ENCODE measurements around the gene ATG7. TPM values are rescaled to one million over a fixed set of nuclear protein-coding genes. Genes with fewer than 3 reads are reported as not detected.

The ATG7 gene
- polyA plus RNA-seq, 2 donors, result 5.8 to 13.1 TPM

DNA sequence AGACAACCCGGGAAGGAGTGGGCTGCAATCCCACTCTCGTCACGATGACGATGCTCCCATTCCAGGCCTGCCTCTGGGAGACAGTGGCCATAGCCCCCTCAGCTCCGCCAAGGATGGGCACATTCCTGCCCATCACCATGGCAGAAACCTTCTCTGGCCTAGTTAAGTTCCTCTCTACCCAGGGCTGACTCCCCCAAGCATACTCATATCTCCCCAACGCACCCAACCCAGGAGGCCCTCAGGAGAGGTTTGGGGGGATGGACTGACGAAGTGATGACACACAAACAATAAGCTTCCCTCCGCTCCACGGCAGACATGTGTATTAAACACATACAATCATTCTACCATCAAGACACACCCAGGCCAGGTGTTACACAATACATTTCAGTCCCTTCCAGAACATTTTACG is 311.4 kb downstream of the ATG7 start:
- WGBS, 2 donors, result 38 to 55% methylated on average over 10 of the region's 10 CpGs
- Histone ChIP-seq H3K4me1 (ENCODE audit: control insufficient read depth in 2 of 2, insufficient read depth in 2 of 2, low read length in 1 of 2) (peaks cover 18 to 20% of the 10 kb centered on the region in 2 donors), H3K4me3 (ENCODE audit: low read depth in 1 of 2, low read length in 2 of 2) (no peak overlapping the region), H3K9me3 (ENCODE audit: control insufficient read depth in 2 of 2, insufficient read depth in 1 of 2, low read depth in 1 of 2, low read length in 1 of 2) (no peaks in the 10 kb centered on the region), H3K27ac (ENCODE audit: low read depth in 2 of 2, low read length in 1 of 2) (peak overlapping the region; percentile 2 to 54), H3K36me3 (ENCODE audit: control insufficient read depth in 2 of 2, insufficient read depth in 2 of 2, low read length in 1 of 2) (no peaks in the 10 kb centered on the region), H3K27me3 (ENCODE audit: control insufficient read depth in 1 of 2, insufficient read depth in 2 of 2, low read length in 2 of 2) (no peaks in the 10 kb centered on the region)

DNA sequence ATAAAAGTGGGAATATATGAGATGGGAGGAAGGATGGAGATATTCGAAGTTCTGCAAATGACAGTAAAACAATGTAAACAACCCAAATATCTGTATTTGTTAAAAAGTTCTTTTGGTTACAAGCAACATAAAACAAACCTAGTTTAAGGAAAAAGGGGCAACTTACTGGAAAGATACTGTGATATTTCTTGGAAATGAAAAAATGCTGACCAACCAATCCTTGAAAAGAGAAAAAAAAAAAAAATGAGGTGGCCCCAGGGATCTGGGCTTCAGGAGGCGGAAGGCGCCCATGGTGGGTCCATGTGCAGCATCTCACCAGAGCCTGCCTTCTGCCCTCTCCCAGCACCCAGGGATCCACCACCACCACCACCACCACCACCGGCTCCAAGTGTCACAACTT is 312.4 kb downstream of the ATG7 start:
- Histone ChIP-seq H3K27ac (ENCODE audit: low read depth in 2 of 2, low read length in 1 of 2) (no peak overlapping the region), H3K9me3 (ENCODE audit: control insufficient read depth in 2 of 2, insufficient read depth in 1 of 2, low read depth in 1 of 2, low read length in 1 of 2) (no peaks in the 10 kb centered on the region), H3K4me1 (ENCODE audit: control insufficient read depth in 2 of 2, insufficient read depth in 2 of 2, low read length in 1 of 2) (peaks cover 20 to 24% of the 10 kb centered on the region in 2 donors), H3K4me3 (ENCODE audit: low read depth in 1 of 2, low read length in 2 of 2) (no peak overlapping the region), H3K36me3 (ENCODE audit: control insufficient read depth in 2 of 2, insufficient read depth in 2 of 2, low read length in 1 of 2) (no peaks in the 10 kb centered on the region), H3K27me3 (ENCODE audit: control insufficient read depth in 1 of 2, insufficient read depth in 2 of 2, low read length in 2 of 2) (no peaks in the 10 kb centered on the region)
- WGBS, 2 donors, result 81 to 87% methylated on average over 4 of the region's 4 CpGs

GRCh38 chr3:11587766-11588165 is 315.6 kb downstream of the ATG7 start:
- Histone ChIP-seq H3K27me3 (ENCODE audit: control insufficient read depth in 1 of 2, insufficient read depth in 2 of 2, low read length in 2 of 2) (no peaks in the 10 kb centered on the region), H3K4me1 (ENCODE audit: control insufficient read depth in 2 of 2, insufficient read depth in 2 of 2, low read length in 1 of 2) (peaks cover 21 to 23% of the 10 kb centered on the region in 2 donors), H3K9me3 (ENCODE audit: control insufficient read depth in 2 of 2, insufficient read depth in 1 of 2, low read depth in 1 of 2, low read length in 1 of 2) (no peaks in the 10 kb centered on the region), H3K27ac (ENCODE audit: low read depth in 2 of 2, low read length in 1 of 2) (no peak overlapping the region), H3K36me3 (ENCODE audit: control insufficient read depth in 2 of 2, insufficient read depth in 2 of 2, low read length in 1 of 2) (no peaks in the 10 kb centered on the region), H3K4me3 (ENCODE audit: low read depth in 1 of 2, low read length in 2 of 2) (no peak overlapping the region)
- 84 to 85% methylated on average over 12 of the region's 12 CpGs for WGBS, 2 donors

- H3K27me3 ChIP-seq (ENCODE audit: control insufficient read depth in 1 of 2, insufficient read depth in 2 of 2, low read length in 2 of 2), result no peaks in the 10 kb centered on the region
- H3K36me3 ChIP-seq (ENCODE audit: control insufficient read depth in 2 of 2, insufficient read depth in 2 of 2, low read length in 1 of 2), result no peaks in the 10 kb centered on the region
- 77 to 88% methylated on average over 5 of the region's 5 CpGs for WGBS, 2 donors
- peaks cover 21% of the 10 kb centered on the region in 2 donors for H3K4me1 ChIP-seq (ENCODE audit: control insufficient read depth in 2 of 2, insufficient read depth in 2 of 2, low read length in 1 of 2)
- H3K9me3 ChIP-seq (ENCODE audit: control insufficient read depth in 2 of 2, insufficient read depth in 1 of 2, low read depth in 1 of 2, low read length in 1 of 2), result no peaks in the 10 kb centered on the region
- no peak overlapping the region for H3K27ac ChIP-seq (ENCODE audit: low read depth in 2 of 2, low read length in 1 of 2)
- H3K4me3 ChIP-seq (ENCODE audit: low read depth in 1 of 2, low read length in 2 of 2), result no peak overlapping the region
Measured at GRCh38 chr3:11588338-11588737, 316.1 kb downstream of the ATG7 start.

DNA sequence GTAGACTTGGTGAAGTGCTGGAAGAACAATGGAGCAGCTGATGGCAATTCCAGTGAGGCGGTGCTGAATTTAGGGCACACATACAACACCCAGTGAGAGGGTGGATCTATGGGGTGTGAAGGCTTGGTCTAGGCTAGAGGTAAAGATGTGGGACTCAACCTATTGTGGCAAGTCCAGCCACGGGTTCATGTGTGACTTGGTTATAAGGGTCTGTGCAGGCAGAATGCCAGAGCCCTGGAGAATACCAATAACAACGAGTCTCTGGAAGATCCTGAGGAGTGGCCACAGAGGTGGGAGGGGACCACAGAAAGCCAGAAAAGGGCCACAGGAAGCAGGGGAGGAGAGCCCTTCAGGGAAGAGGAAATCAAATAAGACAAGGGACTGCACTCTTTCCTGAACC is 316.6 kb downstream of the ATG7 start:
- Histone ChIP-seq H3K9me3 (ENCODE audit: control insufficient read depth in 2 of 2, insufficient read depth in 1 of 2, low read depth in 1 of 2, low read length in 1 of 2) (no peaks in the 10 kb centered on the region), H3K27me3 (ENCODE audit: control insufficient read depth in 1 of 2, insufficient read depth in 2 of 2, low read length in 2 of 2) (no peaks in the 10 kb centered on the region), H3K4me1 (ENCODE audit: control insufficient read depth in 2 of 2, insufficient read depth in 2 of 2, low read length in 1 of 2) (peaks cover 18 to 20% of the 10 kb centered on the region in 2 donors), H3K36me3 (ENCODE audit: control insufficient read depth in 2 of 2, insufficient read depth in 2 of 2, low read length in 1 of 2) (no peaks in the 10 kb centered on the region), H3K4me3 (ENCODE audit: low read depth in 1 of 2, low read length in 2 of 2) (no peak overlapping the region), H3K27ac (ENCODE audit: low read depth in 2 of 2, low read length in 1 of 2) (peak overlapping the region in 1 of 2 donors; percentile 26)
- 59 to 61% methylated on average over 3 of the region's 3 CpGs for WGBS, 2 donors

DNA sequence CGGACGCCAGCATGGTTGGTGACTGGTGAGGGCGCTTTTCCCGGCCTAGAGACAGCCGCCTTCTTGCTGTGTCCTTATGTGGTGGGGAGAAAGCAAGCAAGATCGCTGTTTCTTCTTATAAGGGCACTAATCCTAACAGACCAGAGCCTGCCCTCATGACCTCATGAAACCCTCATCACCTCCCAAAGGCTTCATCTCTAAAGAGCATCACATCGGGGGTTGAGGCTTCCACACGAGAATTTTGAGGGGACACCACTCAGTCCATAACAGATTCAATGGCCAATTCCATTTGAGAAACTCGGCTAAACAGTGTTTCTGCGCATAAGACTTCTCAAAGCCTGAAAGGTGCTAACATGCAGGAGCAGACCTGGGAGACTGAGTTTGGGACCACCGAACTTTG is 317.5 kb downstream of the ATG7 start:
- Histone ChIP-seq H3K27me3 (ENCODE audit: control insufficient read depth in 1 of 2, insufficient read depth in 2 of 2, low read length in 2 of 2) (no peaks in the 10 kb centered on the region), H3K4me3 (ENCODE audit: low read depth in 1 of 2, low read length in 2 of 2) (no peak overlapping the region), H3K9me3 (ENCODE audit: control insufficient read depth in 2 of 2, insufficient read depth in 1 of 2, low read depth in 1 of 2, low read length in 1 of 2) (no peaks in the 10 kb centered on the region), H3K4me1 (ENCODE audit: control insufficient read depth in 2 of 2, insufficient read depth in 2 of 2, low read length in 1 of 2) (peaks cover 18 to 20% of the 10 kb centered on the region in 2 donors), H3K36me3 (ENCODE audit: control insufficient read depth in 2 of 2, insufficient read depth in 2 of 2, low read length in 1 of 2) (no peaks in the 10 kb centered on the region), H3K27ac (ENCODE audit: low read depth in 2 of 2, low read length in 1 of 2) (no peak overlapping the region)
- WGBS, 2 donors, result 81 to 86% methylated on average over 11 of the region's 11 CpGs

DNA sequence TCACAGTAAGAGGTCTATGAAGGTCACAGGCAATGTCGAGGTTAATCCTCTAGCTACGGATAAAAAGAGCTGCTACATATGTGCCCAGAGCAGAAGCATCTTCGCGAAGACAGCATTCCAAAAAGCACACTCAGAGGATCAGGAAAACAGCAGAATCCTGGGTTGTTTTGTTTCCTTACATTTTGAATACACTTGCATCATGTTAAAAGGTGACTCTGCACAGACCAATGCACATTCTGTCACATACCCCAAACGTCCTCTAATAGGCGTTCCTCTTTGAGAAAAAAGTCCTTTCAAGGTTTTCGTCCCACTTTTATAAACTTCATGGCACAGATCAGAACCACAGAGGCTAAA is 318.8 kb downstream of the ATG7 start:
- H3K27me3 ChIP-seq (ENCODE audit: control insufficient read depth in 1 of 2, insufficient read depth in 2 of 2, low read length in 2 of 2), result no peaks in the 10 kb centered on the region

DNA sequence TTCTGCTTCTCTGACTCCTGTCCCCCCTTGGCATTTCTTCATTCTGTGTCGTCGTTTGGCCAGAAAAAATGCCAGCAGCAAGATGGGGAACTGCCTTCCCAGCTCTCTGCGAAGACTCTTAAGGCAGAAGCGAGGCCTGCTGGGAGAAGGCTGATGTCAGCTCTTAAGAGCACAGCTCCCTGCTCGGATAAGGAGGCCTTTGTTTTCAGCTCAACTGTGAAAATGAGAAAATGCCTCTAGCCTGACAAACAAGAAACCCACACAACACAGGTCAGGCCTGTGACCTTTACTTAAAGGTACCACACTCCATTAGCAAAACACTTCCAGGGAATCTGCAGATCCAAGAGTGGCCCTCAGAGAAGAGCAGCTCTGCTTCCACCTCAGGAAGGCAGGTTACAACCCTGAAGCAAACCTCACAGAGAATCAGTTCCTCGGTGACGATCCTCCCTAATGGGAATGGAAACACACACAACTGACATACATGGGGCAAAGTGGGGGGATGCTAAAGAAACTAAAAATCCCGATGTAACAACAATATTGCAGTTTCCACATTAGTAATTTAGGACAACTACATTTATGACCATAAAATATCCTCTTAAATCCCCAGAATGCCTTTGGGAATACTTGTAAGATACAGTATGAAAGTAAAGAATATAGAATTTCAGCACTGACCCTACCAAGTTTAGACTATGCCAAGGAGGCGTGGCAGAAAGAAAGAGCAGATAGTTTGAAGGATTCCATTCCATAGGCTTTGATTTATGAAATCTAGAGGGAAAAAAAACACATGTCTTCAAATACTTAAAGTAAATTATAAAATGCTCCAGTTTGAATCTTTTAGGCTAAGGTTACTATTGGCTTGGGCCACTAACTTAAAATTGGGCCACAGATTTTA is 319.4 kb downstream of the ATG7 start:
- Histone ChIP-seq H3K9me3 (ENCODE audit: control insufficient read depth in 2 of 2, insufficient read depth in 1 of 2, low read depth in 1 of 2, low read length in 1 of 2) (no peaks in the 10 kb centered on the region), H3K36me3 (ENCODE audit: control insufficient read depth in 2 of 2, insufficient read depth in 2 of 2, low read length in 1 of 2) (no peaks in the 10 kb centered on the region), H3K27me3 (ENCODE audit: control insufficient read depth in 1 of 2, insufficient read depth in 2 of 2, low read length in 2 of 2) (no peaks in the 10 kb centered on the region), H3K27ac (ENCODE audit: low read depth in 2 of 2, low read length in 1 of 2) (peak overlapping the region; percentile 51 to 77), H3K4me3 (ENCODE audit: low read depth in 1 of 2, low read length in 2 of 2) (no peak overlapping the region), H3K4me1 (ENCODE audit: control insufficient read depth in 2 of 2, insufficient read depth in 2 of 2, low read length in 1 of 2) (peaks cover 17 to 18% of the 10 kb centered on the region in 2 donors)
- 21 to 22% methylated on average over 9 of the region's 9 CpGs for WGBS, 2 donors

More for the DNA sequence above, 318.8 kb downstream of the ATG7 start:
- Histone ChIP-seq H3K4me1 (ENCODE audit: control insufficient read depth in 2 of 2, insufficient read depth in 2 of 2, low read length in 1 of 2) (peaks cover 17 to 18% of the 10 kb centered on the region in 2 donors), H3K36me3 (ENCODE audit: control insufficient read depth in 2 of 2, insufficient read depth in 2 of 2, low read length in 1 of 2) (no peaks in the 10 kb centered on the region), H3K27ac (ENCODE audit: low read depth in 2 of 2, low read length in 1 of 2) (peak overlapping the region; percentile 51 to 77), H3K9me3 (ENCODE audit: control insufficient read depth in 2 of 2, insufficient read depth in 1 of 2, low read depth in 1 of 2, low read length in 1 of 2) (no peaks in the 10 kb centered on the region), H3K4me3 (ENCODE audit: low read depth in 1 of 2, low read length in 2 of 2) (no peak overlapping the region)
- WGBS, 2 donors, result 32 to 39% methylated on average over 7 of the region's 7 CpGs

DNA sequence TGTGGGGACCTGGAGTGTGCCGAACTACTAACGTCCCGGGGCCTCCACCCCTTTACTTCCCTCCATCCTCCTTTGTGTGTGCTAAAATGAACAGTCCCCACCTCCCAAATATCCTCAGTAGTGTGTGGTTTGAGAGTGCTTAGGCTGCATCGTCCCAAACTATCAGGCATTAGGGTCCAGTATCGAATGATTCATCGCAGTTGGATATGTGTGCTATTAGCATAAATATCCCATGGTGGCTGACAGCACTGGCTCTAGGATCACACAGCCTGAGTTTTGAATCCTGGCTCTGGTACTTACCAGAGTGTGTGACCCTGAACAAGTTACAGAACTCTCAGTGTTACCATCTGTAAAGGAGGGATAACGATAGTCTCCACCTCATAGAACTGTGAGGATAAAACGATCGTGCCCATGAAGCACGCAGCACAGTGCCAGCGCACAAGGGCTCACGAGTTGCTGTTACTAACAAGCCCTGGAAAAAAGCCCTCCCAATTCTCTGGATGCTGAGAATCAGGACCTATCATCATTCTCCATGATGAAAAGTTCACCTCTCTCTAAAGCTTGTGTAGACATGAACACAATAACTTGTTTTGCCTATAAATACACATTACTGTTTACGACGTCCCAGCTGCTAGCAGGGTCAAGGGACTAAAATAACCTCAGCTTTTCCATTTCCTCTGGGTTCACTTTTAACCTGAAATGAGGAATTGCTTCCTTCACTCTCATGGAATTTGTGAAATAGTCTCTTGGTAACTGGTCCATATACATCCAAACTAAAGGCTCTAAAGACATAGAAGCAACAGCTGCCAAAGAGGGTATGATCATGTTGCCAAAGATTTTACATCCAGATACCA is 320.5 kb downstream of the ATG7 start:
- no peaks in the 10 kb centered on the region for H3K36me3 ChIP-seq (ENCODE audit: control insufficient read depth in 2 of 2, insufficient read depth in 2 of 2, low read length in 1 of 2)
- 57 to 64% methylated on average over 14 of the region's 14 CpGs for WGBS, 2 donors
- peak overlapping the region; percentile 47 to 64 for H3K27ac ChIP-seq (ENCODE audit: low read depth in 2 of 2, low read length in 1 of 2)
- no peaks in the 10 kb centered on the region for H3K27me3 ChIP-seq (ENCODE audit: control insufficient read depth in 1 of 2, insufficient read depth in 2 of 2, low read length in 2 of 2)
- H3K9me3 ChIP-seq (ENCODE audit: control insufficient read depth in 2 of 2, insufficient read depth in 1 of 2, low read depth in 1 of 2, low read length in 1 of 2), result no peaks in the 10 kb centered on the region
- peaks cover 17% of the 10 kb centered on the region in 2 donors for H3K4me1 ChIP-seq (ENCODE audit: control insufficient read depth in 2 of 2, insufficient read depth in 2 of 2, low read length in 1 of 2)
- H3K4me3 ChIP-seq (ENCODE audit: low read depth in 1 of 2, low read length in 2 of 2), result no peak overlapping the region
